Endothelial cell of umbilical vein (primary cell): ENCODE data around the gene POLRMT. TPM values are rescaled to one million over a fixed set of nuclear protein-coding genes. Genes with fewer than 3 reads are reported as not detected.
"Not testable (repeated sequence)": the region's sequence is repeated elsewhere in the genome, so short reads cannot be mapped to it uniquely, and the experiment has no call there.

Experiments
- BruUV-seq: library from RNA; stranded (reverse); fragments of 400-500 nt; replicated peaks from 2 replicates; lab custom pipeline; 2021; lab: Mats Ljungman, UMichigan
- CTCF ChIA-PET: fragments of 300-600, 350-600 bp; sonication (Branson Sonifier 250); formaldehyde crosslinking; loops from one replicate; lab custom pipeline; 2021; ENCODE audit warnings: antibody characterized with exemption, inconsistent platforms; lab: Charles Lee
- POLR2A ChIA-PET: fragments of 300-600, 350-600 bp; sonication (Branson Sonifier 250); formaldehyde crosslinking; loops from one replicate; lab custom pipeline; 2021; ENCODE audit warnings: antibody characterized with exemption, inconsistent platforms; lab: Charles Lee
- DNase-seq: peaks from one replicate; pipeline ENCODE4 v3.0.0-alpha.2; 2011; ENCODE audit warnings: low read depth, low spot score
- FAIRE-seq: peaks from 2 replicates; lab custom pipeline; 2011; peaks lifted over from hg19 to GRCh38; lab: Jason Lieb, UNC
- H2AFZ ChIP-seq: 2 replicates; pipeline ENCODE4 v1.6.0; 2012; ENCODE audit warnings: low read depth, low read length, control low read depth, inconsistent platforms
- H3K27ac ChIP-seq: 2 replicates; pipeline ENCODE4 v1.5.1; 2011; ENCODE audit warnings: low read depth, mild to moderate bottlenecking, control low read depth, low read length, moderate library complexity; ENCODE audit not compliant: insufficient read depth
- H3K27me3 ChIP-seq, 2 experiments: 2 replicates each; pipeline versions ENCODE4 v1.6.0 to v1.6.1; 2011; ENCODE audit warnings: low read length in 2 of 2, mixed read lengths in 1 of 2; ENCODE audit not compliant: control insufficient read depth in 2 of 2, insufficient read depth in 2 of 2
- H3K36me3 ChIP-seq, 2 experiments: 2 replicates in 1 of 2; 3 replicates in 1 of 2; pipeline ENCODE4 v1.5.1; 2011; ENCODE audit warnings: low read length in 2 of 2, mild to moderate bottlenecking in 1 of 2, moderate library complexity in 1 of 2; ENCODE audit not compliant: control insufficient read depth in 2 of 2, insufficient read depth in 2 of 2; ENCODE audit errors: extremely low read depth in 1 of 2
- H3K4me1 ChIP-seq: 3 replicates; pipeline ENCODE4 v1.5.1; 2011; ENCODE audit warnings: mild to moderate bottlenecking, low read length; ENCODE audit not compliant: control insufficient read depth, insufficient read depth; ENCODE audit errors: extremely low read depth
- H3K4me2 ChIP-seq: 2 replicates; pipeline ENCODE4 v1.6.1; 2011; ENCODE audit warnings: low read length, control low read depth, mixed read lengths; ENCODE audit not compliant: insufficient read depth
- H3K4me3 ChIP-seq, 3 experiments: fragments of 200-600 bp in 1 of 3; sonication (generic), shearing (Covaris generic) in 1 of 3; replicated peaks in 1 of 3; 2 replicates each; pipeline ENCODE4 v1.5.1; 2011 to 2016; ENCODE audit warnings: control low read depth in 3 of 3, low read length in 3 of 3, mild to moderate bottlenecking in 2 of 3, inconsistent platforms in 1 of 3, low read depth in 1 of 3, moderate library complexity in 1 of 3; ENCODE audit not compliant: insufficient read depth in 1 of 3
- H3K79me2 ChIP-seq: 2 replicates; pipeline ENCODE4 v1.6.0; 2012; ENCODE audit warnings: low read length, inconsistent platforms; ENCODE audit not compliant: control insufficient read depth, insufficient read depth
- H3K9ac ChIP-seq: replicated peaks from 2 replicates; pipeline ENCODE3; 2011; ENCODE audit warnings: low read length, control low read depth; ENCODE audit not compliant: insufficient read depth; ENCODE audit errors: extremely low read depth
- H3K9me1 ChIP-seq: replicated peaks from 3 replicates; pipeline ENCODE4 v1.6.0; 2011; ENCODE audit warnings: mild to moderate bottlenecking, low read length; ENCODE audit not compliant: control insufficient read depth, insufficient read depth; ENCODE audit errors: extremely low read depth
- H3K9me3 ChIP-seq: replicated peaks from 2 replicates; pipeline ENCODE4 v1.5.1; 2012; ENCODE audit warnings: low read length, inconsistent platforms; ENCODE audit not compliant: control insufficient read depth, insufficient read depth
- H4K20me1 ChIP-seq: replicated peaks from 2 replicates; pipeline ENCODE3; 2011; ENCODE audit warnings: mild to moderate bottlenecking, low read length; ENCODE audit not compliant: control insufficient read depth, insufficient read depth; ENCODE audit errors: extremely low read depth
- CTCF ChIP-seq, 2 donors: IDR thresholded peaks; 1 replicate in 1 of 2; 2 replicates in 1 of 2; pipeline ENCODE4 v1.5.1; 2011; ENCODE audit warnings: low read length in 2 of 2, mild to moderate bottlenecking in 2 of 2, moderate library complexity in 2 of 2, control low read depth in 1 of 2, inconsistent platforms in 1 of 2, low read depth in 1 of 2; ENCODE audit not compliant: insufficient read depth in 1 of 2; ENCODE audit errors: extremely low read depth in 1 of 2
- FOS ChIP-seq: IDR thresholded peaks from 2 replicates; pipeline ENCODE4 v1.6.1; 2011; ENCODE audit warnings: mild to moderate bottlenecking, low read length, moderate library complexity, borderline replicate concordance; ENCODE audit not compliant: insufficient read depth
- dilution Hi-C: fragments of 300-500 bp; cut with MboI; formaldehyde crosslinking; loops from one replicate; pipeline ENCODE4 v1.15.0; 2019; ENCODE audit warnings: low sequenced_read_pairs; ENCODE audit not compliant: extremely low pct_ligation_motif_present
- intact Hi-C: fragments of 100-400 bp; cut with micrococcal nuclease; formaldehyde crosslinking; loops from one replicate; pipeline ENCODE4 v1.10.0; 2022
- polyA plus RNA-seq, 4 experiments: library from polyadenylated mRNA; depleted of rRNA in 3 of 4; stranded (reverse) in 3 of 4; unstranded in 1 of 4; fragments of >200 nt; gene quantifications; 2 replicates each; pipeline versions ENCODE4 v1.2.1 to v1.2.3, GENCODE V29; 2011 to 2012; ENCODE audit warnings: missing spikeins in 1 of 4
- total RNA-seq: library from RNA; stranded (reverse); gene quantifications from 2 replicates; pipeline ENCODE4 v1.2.3, GENCODE V29; 2021

The POLRMT gene
- total and polyA plus RNA-seq, 2 donors (not counting 3 experiments of a cell fraction or from before 2014, with no cell fraction given): 38.9 to 50.6 TPM

GRCh38 chr19:628168-628567, 5.2 kb downstream of the POLRMT start:
- peaks cover 11% of the 10 kb centered on the region for H3K4me1 ChIP-seq
- no peak overlapping the region for H2AFZ ChIP-seq
- ChIA-PET POLR2A (no interaction called here), CTCF (no interaction called here)
- no peaks in the 10 kb centered on the region for H3K27me3 ChIP-seq
- DNase-seq (no peak), FAIRE-seq (no peak)
- no peaks in the 10 kb centered on the region for H3K9me1 ChIP-seq
- H3K9ac ChIP-seq: no peak overlapping the region
- H4K20me1 ChIP-seq: no peaks in the 10 kb centered on the region
- no peak overlapping the region for H3K4me3 ChIP-seq
- no TSS peak for BruUV-seq
- H3K4me2 ChIP-seq: no peak overlapping the region
- H3K27ac ChIP-seq: no peak overlapping the region
- peaks cover 0 to 13% of the 10 kb centered on the region in 2 experiments for H3K36me3 ChIP-seq
- intact Hi-C loops: no loop called here
- dilution Hi-C loops: no loop called here
- H3K79me2 ChIP-seq: peaks cover 13% of the 10 kb centered on the region
- H3K9me3 ChIP-seq: no peaks in the 10 kb centered on the region
- TF ChIP-seq FOS: no peak
- TF ChIP-seq CTCF (IDR thresholded peaks at IDR 0.05; ENCODE audit: extremely low read depth in 1 of 2, insufficient read depth in 1 of 2, low read depth in 1 of 2, low read length in 2 of 2): peak; percentile 8 to 12

DNA sequence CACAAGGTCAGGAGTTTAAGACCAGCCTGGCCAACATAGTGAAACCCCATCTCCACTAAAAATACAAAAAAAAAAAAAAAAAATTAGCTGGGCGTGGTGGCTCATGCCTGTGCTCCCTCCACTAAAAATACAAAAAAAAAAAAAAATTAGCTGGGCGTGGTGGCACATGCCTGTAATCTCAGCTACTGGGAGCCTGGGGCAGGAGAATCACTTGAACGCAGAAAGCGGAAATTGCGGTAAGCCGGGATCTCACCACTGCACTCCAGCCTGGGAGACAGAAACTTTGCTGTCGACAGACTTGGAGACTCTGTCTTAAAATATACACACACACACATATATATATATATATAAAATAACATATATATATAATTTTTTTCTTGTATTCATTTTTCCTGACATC, 6.8 kb downstream of the POLRMT start:
- dilution Hi-C loops, intact Hi-C loops, POLR2A ChIA-PET, H3K27ac ChIP-seq, H3K27me3 ChIP-seq, BruUV-seq, H3K4me3 ChIP-seq, H3K4me1 ChIP-seq, H2AFZ ChIP-seq, FAIRE-seq, H4K20me1 ChIP-seq, H3K4me2 ChIP-seq, H3K79me2 ChIP-seq, H3K9me3 ChIP-seq, H3K9me1 ChIP-seq, H3K9ac ChIP-seq, DNase-seq: not testable (repeated sequence)
- CTCF ChIA-PET: interaction anchor here (1.3 kb wide), 1 partner anchor 70 kb away, joined by 3 read pairs; no protein-coding TSS in a partner anchor
- peaks cover 0 to 25% of the 10 kb centered on the region in 2 experiments for H3K36me3 ChIP-seq
